Tongue (tissue), 3 donors: ENCODE results near the gene TMOD3. TPM values are rescaled to one million over a fixed set of nuclear protein-coding genes. Genes with fewer than 3 reads are reported as not detected.

ENCODE experiments used
- DNase-seq: peaks from one replicate; pipeline ENCODE4 v3.0.0-alpha.2; 2015
- small RNA-seq: library from RNA; depleted of rRNA; stranded (forward); fragments of <200 nt; gene quantifications from one replicate; pipeline ENCODE3, GENCODE V24; 2014; ENCODE audit warnings: low replicate concordance
- total RNA-seq: library from RNA; depleted of rRNA; stranded (reverse); fragments of >200 nt; gene quantifications from one replicate; pipeline ENCODE4 v1.2.3, GENCODE V29; 2014

TMOD3 gene
- total RNA-seq, 1 donor from 2014 or later: 24.5 TPM

- no peak for DNase-seq
Observed at GRCh38 chr15:51908316-51908715, 78.9 kb downstream of the TMOD3 start.

DNA sequence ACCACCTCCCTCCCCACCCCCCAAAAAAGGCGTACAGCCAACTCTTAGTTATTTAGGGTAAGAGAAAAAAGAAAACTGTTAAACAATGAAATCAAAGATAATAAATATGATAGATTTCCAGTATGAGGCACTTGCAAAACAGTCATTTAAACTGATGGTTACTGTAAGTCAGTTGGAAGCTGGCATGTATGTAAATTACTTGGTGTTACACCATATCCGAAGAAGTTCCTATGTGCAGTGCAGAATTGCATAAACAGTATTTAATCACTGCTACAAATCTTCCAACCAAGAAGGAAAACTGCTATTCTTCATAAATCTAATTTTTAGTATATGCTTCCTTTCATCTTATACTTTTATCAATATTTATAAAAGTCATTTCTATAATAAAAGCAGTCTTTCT is 80.1 kb downstream of the TMOD3 start:
- DNase-seq: no peak

GRCh38 chr15:51912528-51912927 is 83.1 kb downstream of the TMOD3 start:
- no peak for DNase-seq

GRCh38 chr15:51917493-51917892 is 88.0 kb downstream of the TMOD3 start:
- no peak for DNase-seq

- DNase-seq: peak; percentile 15
Observed at GRCh38 chr15:51924156-51925068, 95.0 kb downstream of the TMOD3 start.

DNA sequence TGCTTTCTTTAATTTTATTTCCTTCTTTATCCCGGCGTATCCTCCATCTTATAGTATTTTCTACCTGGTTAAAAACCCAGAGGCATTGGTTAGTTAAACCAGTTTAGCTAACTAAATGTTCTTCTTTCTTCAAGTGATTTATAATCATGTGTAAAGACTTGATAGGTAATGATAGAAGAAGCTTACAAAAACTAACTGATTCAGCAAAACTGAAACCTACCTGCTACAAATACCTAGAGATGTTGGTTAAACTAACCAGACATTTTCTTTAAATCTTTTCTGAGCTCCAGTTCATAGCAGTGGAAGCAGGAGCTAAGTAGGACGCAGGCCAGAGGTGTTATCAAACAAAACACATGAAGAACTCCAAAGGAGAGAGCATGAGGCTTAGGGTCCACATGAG is 97.4 kb downstream of the TMOD3 start:
- no peak for DNase-seq

DNA sequence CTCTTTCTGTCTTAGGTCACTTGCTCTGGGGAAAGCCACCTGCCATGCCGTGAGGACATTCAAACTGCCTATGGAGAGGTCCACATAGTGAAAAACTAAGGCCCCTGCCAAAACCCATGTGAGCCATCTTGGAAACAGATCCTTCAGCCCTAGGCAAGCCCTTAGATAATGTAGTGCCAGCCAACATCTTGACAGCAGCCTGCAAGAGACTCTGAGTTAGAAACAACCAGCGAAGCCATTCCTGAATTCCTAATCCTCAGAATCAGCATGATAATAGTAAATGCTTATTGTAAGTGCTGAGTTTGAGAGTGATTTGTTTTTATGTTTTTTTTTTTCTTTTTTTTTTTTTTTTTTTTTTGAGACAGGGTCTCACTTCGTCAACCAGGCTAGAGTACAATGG is 101.6 kb downstream of the TMOD3 start:
- DNase-seq: no peak

DNA sequence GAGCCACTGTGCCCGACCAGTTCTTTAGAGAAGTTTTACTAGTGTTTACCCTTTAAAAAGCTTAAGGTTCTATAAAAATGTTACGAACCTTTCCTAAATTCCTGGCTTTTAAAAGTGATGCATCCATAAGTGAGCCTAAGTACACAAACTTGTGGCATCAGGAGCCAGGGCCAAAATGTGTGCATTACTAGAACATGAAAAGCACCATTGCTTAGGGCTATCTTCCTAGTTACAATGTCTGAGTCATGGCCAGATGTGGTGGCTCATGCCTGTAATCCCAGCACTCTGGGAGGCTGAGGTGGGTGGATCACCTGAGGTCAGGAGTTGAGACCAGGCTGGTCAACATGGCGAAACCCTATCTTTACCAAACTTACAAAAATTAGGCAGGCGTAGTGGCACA is 102.2 kb downstream of the TMOD3 start:
- DNase-seq: no peak

- no peak for DNase-seq
Observed at GRCh38 chr15:51932161-51932560, 102.7 kb downstream of the TMOD3 start.

- no peak for DNase-seq
Observed at GRCh38 chr15:51935466-51936104, 106.1 kb downstream of the TMOD3 start.

- no peak for DNase-seq
Observed at GRCh38 chr15:51936105-51936478, 106.6 kb downstream of the TMOD3 start.

DNA sequence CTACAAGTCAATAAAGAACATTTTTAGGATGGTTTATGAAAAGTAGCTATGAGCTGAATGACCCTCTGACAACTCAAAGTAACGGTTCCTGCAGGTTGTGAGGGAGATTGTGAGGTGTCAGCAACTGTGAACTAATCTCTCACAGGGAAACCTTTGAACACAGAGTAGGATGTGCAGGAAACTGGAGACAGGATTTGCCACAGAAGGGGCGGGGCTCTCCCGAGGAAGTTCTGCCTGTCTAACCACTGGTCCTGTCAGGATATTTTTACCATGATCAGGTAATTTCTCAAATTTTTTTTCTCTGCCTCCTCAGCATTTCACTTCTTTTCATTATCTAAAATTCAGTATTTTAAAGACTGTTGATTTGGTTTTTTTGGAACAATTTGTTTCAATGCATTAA is 108.8 kb downstream of the TMOD3 start:
- DNase-seq: no peak

DNA sequence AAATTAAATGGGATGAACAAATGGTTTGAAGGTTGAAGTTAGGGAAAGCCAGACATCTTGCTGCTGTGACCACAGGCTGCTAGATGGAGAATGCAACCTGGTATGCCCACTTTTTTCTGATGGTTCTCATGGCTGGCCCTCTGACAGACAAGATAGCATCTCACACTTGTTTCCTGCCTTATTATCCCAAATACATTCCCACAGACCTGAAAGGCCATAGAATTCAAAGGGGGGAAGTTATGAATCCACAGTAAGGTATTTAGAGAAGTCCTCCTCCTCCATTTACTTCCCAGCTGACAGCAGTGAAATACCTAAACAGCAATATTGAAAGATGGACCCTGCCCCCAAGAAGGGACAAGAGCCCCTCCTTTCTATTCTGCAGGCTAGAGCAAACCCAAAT is 109.8 kb downstream of the TMOD3 start:
- DNase-seq: no peak

- DNase-seq: no peak
Observed at GRCh38 chr15:51947124-51947523, 117.7 kb downstream of the TMOD3 start.

- no peak for DNase-seq
Observed at GRCh38 chr15:51952805-51953204, 123.4 kb downstream of the TMOD3 start.

- no peak for DNase-seq
Observed at GRCh38 chr15:51955504-51955903, 126.1 kb downstream of the TMOD3 start.

Small RNAs within 50 kb of the gene (small RNA-seq; reads per million reads assigned to genes)
- gene AC090971.5: not detected
- gene RF00017: not detected
- gene RF00019: not detected
- gene RNU6-90P: not detected

Other genes with a start within 250 kb of the TMOD3 start
- gene DMXL2, start 206.9 kb upstream of the TMOD3 start, total RNA-seq: 40.0 TPM
- gene SCG3, start 148.2 kb upstream of the TMOD3 start, total RNA-seq: 0.51 TPM
- gene LYSMD2, start 92.0 kb upstream of the TMOD3 start, total RNA-seq: 4.7 TPM
- 14.5 TPM for gene TMOD2, start 78.1 kb upstream of the TMOD3 start, total RNA-seq
- gene LEO1, start 142.1 kb downstream of the TMOD3 start, total RNA-seq: 34.3 TPM
- gene MAPK6, start 189.6 kb downstream of the TMOD3 start, total RNA-seq: 48.3 TPM